Effector CD8-positive, alpha-beta T cell (primary cell): ENCODE results near the gene ELAVL2.

Experiments
- DNase-seq: peaks from one replicate; lab custom pipeline; 2025; lab: John Stamatoyannopoulos, UW

The ELAVL2 gene

DNA sequence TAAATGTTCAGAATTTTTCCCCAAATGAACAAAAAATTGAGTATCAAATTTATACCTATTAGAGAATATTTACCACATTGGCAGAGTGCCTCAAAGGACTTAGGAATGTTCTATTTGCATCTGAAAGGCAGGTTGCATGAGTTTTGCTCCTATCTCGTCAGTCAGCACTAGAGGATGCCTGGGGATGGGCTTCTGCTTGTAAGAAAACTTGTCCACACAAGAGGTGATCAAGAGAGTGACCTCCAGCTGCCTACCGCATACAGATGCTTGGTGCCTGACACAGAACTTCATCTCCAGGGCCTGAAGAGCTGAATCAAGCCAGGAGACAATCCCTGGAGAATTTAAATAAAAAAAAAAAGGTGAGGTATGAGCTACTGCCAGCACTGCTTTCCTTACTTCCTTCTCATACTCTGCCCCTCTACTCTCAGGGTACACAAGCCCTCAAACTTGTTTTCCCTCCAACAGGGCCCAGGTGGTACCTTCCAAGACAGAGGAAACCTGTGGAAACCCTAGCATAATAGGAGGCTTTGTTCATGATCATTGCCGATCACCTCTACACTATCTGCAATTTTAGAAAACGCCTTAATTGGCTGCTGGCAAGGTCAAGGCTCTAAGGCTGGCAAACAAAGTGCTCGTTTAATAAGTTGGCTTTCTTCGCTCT, 166.6 kb downstream of the ELAVL2 start:
- DNase-seq, result no peak

DNA sequence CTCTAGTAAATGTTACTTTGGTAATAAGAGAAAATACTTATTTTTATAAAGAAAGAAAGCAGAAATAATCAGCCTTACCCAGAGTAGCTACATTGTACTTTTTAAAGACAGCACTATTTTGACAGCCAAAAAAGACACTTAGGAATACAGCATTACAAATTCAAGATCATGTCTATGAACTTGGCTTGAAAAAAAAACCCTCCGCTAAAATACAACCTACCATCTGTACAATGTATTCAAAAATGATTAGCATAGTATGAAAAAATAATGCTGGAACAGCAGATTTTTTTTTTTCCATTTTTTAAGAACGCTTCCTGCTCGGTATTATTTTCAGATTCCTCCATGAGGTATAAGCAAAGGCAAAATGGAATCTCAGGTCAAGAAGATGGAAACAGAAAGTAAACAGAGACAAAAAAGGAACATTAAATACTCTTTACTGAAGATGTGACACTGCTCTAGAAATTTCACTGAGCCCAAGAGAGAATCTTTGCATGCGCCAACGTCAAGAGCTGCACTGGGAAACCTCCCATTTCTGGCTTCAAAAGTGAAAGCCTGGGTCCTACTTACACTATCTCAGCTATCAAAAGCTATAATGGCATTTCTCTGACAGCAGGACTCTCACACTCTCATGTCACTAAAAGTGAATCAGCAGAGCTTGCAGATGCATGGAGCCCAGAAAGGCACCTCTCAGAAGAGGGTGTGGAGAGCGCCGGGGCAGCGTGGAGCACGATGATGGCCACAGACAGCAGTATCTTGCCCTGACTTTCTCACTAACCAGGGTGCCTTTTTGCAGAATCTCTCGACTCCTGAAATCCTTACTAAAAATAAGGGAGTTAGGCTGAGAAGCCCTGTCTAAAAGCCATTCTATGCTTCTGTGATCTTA, 167.4 kb downstream of the ELAVL2 start:
- DNase-seq, result no peak

DNA sequence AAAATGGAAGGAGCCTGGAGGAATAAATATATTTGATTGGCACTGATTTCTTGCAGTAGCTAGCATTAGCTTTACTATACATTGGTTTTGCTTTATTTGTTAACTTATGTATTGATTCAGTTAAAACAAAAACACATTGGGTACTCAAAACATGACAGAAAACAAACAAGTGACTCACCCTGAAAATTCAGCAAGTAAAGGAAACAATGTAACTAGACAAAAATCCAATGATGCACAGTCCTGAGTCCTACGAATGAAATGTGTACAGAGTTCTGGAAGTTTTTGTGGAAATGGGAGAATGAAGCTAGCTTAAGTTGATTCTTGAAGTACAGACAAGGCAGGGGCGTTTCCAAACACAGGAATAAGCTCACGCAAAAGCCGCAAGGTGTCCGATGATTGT, 175.0 kb downstream of the ELAVL2 start:
- no peak for DNase-seq

- no peak for DNase-seq
Observed at GRCh38 chr9:23648651-23649050, 177.4 kb downstream of the ELAVL2 start.

GRCh38 chr9:23644896-23645295, 181.1 kb downstream of the ELAVL2 start:
- DNase-seq, result no peak

- DNase-seq, result no peak
Observed at GRCh38 chr9:23644326-23644725, 181.7 kb downstream of the ELAVL2 start.

- no peak for DNase-seq
Observed at GRCh38 chr9:23643656-23644258, 182.3 kb downstream of the ELAVL2 start.
